Stimulated activated CD4-positive, alpha-beta T cell treated with anti-CD3 and anti-CD28 coated beads, Interleukin-15, amount 100 ng/mL, for 48 hours (primary cell): ENCODE data around the gene MSI2.

Source experiments
- DNase-seq, 2 donors: peaks; one replicate each; pipeline ENCODE4 v3.0.0-alpha.2; 2020; ENCODE audit warnings: low read depth in 2 of 2

Gene MSI2

DNA sequence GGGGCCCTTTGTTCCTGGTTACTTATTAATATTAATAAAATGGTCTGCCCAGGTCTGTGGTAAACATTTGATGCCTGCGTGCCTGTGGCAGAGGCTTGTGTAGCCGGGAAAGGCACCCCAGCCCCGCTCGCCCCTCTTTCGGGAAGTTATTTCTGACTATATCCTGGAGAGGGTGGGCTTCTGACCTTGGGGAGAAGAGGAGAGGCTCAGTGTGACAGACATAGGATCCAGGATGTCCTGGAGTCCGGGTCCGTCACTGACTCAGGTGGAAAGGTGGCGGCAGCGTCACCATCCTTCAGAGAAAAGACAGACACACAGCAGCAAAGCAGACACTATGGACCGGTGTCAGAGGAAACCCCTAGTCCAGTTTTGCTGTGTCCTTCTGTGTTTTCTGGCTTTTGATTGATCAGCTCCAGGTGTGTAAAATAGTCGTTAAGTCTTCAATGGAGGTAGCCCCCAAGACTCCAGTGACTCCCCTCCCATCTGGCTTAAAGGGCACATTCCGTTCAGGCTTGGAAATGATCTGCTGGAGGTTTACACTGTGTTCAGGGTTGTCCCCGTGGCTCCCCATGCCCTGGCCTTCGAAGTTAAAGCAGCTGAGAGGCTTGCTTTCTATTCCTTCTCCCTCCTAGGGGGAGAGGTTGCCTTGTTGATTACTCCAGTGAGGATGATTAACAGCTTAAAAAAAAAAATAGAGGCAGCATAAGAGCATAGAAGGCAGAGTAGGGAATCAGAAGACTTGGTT, 407.2 kb downstream of the MSI2 start:
- no peak for DNase-seq

DNA sequence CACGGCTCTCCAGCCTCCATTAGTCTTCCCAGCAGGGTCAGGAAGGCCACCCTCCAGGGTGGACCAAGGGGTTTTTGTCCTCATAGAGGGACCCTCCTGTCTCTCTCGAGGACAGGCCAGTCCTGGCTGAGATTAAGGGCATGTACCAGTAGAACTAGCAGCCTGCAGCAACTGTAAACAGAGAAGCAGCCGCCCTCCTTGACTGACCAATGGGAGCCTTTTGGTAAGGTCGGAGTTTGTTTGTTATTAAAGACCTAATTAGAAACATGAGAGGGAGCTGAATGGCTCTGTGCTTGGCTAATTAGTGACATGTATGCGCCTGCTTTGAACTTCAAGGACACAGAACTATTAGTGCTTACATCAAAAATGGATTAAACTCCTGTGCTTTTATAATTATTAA, 408.8 kb downstream of the MSI2 start:
- DNase-seq, result no peak

DNA sequence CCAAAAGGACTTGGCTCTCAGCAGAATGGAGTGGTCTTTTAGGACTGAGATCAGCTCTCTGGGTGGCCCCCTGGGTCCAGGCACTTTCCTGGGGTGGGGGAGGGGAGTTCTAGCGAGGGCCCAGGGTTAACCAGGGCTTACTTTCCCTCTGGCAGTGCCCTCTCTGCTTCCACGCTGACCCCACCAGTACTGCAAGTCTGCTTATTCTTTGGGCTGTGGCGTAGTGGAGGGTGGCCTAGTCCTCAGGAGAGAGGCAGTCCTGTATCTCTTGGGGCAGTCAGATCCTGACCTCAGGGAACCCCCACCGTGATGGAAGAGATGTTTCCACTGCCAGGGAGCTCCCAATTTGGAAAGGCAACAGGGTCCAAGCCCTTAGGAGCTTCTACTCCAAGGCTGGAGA, 409.4 kb downstream of the MSI2 start:
- DNase-seq, result no peak

DNA sequence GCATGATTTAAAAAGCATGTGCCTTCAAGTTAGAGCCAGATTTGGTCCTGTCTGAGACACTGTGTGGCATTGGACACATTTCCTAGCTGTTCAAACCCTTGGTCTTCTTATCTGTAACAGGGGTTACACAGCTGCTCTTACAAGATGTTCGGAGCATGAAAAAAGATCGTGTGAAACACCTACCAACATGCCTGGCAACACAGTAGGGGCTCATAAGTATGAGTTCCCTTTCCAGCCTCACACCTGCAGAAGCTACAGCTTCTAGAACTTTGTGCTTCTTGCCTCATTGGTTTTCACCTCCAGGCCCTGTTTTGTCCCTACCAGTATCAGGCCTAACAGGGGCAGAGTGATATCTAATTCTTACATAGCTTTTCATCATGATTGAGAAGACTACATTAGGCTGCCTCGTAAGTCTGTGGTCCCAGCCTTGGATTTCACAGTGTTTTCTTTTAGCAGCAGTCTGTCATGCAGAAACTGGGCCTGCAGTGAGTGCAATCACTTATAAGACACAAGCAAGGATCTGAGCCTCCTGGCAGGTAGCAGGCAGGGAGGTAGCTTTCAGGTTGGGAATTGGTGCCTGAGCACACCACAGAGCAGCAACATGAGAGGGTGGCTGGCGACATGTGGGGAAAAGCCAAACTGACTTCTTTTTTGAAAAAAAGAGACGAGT, 410.0 kb downstream of the MSI2 start:
- DNase-seq, result no peak

DNA sequence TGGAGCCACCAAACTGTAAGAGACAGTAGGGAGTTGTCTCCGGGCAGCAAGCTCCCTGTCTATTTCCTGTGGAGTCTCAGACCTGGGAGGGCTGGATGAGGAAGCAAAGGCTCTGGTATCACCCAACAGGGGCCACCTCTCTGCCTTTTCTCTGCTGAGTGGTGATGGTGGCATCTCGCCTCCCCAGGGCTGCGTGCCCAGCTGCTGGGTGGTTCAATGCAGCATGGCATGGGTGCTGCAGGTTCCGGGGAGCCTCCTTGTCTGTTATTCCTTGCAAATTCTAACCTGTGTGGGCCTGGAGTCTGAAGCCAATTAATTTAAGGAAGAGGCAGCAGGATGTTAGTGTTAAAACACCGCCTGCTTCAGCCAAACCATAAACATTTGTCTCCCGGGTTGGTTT, 410.6 kb downstream of the MSI2 start:
- DNase-seq, result no peak

GRCh38 chr17:57667461-57667923, 411.2 kb downstream of the MSI2 start:
- DNase-seq, result no peak

DNA sequence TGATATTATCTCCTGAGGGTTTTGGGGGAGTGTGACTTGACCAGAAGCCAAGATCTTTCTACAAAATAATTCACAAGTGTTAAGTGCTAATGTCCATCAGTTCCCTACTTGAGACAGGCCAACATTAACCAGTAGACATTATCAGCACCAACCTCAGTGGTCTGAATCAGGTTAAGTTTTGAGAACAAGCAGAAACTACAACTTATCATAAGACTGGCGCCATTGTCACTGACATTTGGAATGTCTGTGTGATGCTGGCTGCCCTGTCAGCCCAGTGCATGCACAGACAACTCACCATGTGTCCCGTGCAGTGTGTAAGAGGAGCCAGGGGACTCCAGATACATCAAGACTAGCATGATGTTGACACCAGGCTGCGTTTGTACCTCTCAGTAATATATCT, 412.0 kb downstream of the MSI2 start:
- DNase-seq, result no peak

GRCh38 chr17:57669671-57670529, 413.6 kb downstream of the MSI2 start:
- DNase-seq, result no peak

DNA sequence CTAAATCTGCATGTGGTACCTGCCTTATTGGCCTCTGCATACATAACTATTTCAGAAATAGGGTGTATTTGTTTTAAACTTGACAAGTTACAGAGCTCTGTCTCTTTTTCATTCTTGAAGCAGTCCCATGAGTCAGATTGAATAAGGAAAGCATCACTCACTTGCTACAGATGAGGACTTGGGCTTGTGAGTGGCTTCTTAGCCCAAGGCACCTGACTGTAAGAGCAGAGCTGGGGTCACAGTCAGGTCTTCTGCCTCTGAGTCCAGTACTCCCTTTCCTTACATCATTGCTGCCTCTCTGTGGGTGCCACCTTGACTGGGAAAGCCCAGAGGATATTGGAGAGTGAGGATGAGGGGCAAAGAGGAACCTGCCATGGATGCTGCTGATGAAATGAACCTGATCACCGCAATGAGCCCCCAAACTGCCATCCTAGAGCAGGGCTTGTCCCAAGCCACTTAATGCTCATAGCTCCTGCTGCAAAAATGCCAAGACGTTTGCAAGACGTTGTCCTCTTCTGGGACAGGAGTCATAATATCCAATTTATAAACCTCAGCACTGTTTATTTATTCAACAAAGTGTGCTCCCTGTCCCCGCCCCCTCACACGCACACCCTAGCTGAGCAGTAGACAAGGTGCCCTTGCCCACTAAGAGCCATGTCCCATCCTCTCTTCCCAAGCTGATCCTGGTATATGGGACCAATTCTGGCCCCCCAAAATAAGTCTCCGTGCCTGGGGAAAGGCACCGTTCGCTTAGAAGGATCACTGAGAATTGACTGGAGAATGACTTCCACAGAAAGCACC, 414.6 kb downstream of the MSI2 start:
- no peak for DNase-seq

DNA sequence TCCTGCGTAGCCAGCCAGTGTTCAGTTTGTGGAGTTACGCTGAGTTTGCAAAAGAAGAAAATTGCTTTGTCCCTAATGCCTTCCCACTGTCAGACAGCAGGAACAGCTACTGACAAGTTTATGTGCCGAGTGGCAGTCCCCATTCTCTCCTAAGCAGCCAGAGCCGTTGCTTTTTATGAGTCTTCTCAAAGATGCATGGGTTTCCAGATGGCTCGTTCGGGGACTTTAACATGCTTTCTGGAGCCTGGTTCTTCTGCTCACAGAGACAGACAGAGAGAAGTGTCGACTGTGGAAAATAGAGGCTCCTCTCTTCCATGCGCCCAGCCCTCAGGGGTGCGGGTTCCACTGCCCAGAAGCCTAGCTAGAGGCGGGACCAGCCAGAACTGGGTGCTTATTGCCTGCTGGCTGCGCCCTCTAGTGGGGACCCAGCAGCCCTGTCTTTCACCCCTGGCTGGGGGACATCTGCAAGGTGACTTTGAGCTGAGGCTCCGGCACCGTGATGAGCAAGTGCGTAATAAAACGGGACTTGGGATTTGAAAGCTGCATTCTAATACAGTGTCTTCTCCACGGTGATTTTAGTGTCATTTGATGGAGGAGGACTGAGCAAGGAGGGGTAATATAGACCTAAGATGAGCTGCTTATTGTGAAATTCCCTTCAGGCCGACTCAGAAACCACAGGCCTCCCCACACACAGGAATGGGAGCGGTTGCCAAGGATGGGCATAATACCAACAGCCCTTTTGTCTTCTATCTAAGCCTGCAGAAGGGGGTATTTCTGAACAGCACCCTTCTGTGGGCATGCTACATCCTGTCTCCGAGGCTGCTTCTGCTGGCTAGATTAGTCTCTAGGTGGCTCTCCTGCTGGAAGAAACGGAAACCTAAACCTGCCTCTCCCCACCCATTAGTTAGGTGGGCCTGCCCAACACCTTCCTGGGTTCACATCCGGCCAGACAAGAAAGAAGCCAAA, 415.6 kb downstream of the MSI2 start:
- peak; percentile 48 to 56 for DNase-seq

DNA sequence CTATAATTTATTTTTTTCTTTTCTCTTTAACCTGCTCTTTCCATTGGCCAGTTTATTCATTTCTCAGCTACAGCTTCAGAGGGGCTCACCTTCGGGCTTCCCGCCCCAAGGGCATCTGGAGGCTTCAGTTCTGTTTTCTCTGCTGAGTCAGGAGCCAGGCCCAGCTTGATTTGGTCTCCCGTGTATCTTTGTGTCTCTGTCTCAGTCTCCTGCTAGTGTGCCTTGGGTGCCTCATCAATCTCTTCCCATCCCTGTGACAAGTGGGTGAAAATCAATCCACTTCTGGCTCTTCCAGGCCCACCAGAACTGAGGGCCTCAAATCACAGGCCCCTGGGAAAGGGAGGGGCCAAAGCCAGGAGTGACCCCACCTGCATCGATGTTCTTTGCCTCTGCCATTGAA, 416.6 kb downstream of the MSI2 start:
- DNase-seq, result no peak

GRCh38 chr17:57674894-57675293, 418.6 kb downstream of the MSI2 start:
- DNase-seq, result no peak

DNA sequence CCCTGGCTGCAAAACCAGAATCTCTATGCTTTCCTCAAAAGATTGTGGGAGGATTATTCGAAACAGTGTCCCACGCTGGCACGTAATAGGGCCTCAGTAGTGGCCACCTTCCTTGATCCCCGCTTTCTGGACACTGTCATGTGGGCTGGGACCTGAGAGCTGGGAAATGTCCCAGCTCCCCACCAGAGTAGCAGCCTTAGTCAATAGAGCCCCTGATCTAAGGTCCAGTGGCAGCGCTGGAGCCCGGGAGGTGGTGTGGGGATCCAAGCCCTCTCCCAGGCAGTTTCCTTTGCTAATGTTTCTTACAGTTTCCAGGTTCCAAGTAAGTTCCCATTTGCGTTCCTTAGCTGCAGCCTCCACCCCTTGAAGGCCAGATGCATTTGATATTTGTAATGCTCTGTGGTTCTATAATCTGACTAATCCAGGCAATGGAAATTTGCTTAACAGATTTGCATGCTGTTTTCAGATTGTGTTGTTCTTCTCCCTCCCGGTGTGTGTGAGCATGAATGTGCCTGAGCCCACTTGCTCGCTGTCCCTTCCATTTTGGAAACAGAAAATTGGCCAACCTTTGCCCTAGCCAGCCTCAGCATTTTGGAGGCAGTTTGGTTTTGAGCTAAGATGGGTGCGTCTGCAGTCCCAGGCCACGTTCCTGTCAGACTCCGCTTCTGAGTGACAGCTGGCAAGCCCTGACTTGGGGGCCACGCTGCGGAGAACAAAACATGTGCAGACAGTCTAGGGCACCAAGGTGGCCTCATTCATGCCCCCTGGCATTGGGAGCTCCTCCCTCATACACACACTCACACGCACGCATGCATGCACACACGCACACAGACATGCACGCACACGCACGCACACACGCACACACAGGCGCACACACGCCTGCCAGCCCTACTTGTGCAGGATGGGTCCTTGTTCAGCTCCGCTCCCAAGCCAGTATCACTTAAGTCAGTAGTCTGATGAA, 419.4 kb downstream of the MSI2 start:
- DNase-seq, result no peak

GRCh38 chr17:57676543-57676942, 420.2 kb downstream of the MSI2 start:
- DNase-seq, result no peak

- no peak for DNase-seq
These were observed 421.0 kb downstream of the MSI2 start for GRCh38 chr17:57677301-57677700.

- no peak for DNase-seq
These were observed 421.5 kb downstream of the MSI2 start for GRCh38 chr17:57677858-57678257.

GRCh38 chr17:57678393-57678792, 422.1 kb downstream of the MSI2 start:
- DNase-seq, result no peak

GRCh38 chr17:57679356-57679755, 423.0 kb downstream of the MSI2 start:
- no peak for DNase-seq
